Peyer's patch (tissue), 4 donors: ENCODE results near the gene SEM1.
"Not testable (repeated sequence)": the region's sequence is repeated elsewhere in the genome, so short reads cannot be mapped to it uniquely, and the experiment has no call there.

Experiments
- POLR2A ChIP-seq, 2 donors: fragments of 450-650 bp; IDR thresholded peaks; one replicate each; pipeline ENCODE4 v1.5.1; 2017; ENCODE audit warnings: antibody characterized with exemption in 2 of 2, mild to moderate bottlenecking in 2 of 2, moderate library complexity in 2 of 2
- TF ChIP-seq, protein P1 (sequence below), 6 experiments: fragments of 450-650 bp in 4 of 6; fragments of 200-600 bp in 2 of 6; sonication (generic) in 1 of 6; IDR thresholded peaks; one replicate each; pipeline ENCODE4 v1.5.1; 2017 to 2019; ENCODE audit warnings: antibody characterized with exemption in 6 of 6, mild to moderate bottlenecking in 3 of 6, moderate library complexity in 1 of 6

DNA sequence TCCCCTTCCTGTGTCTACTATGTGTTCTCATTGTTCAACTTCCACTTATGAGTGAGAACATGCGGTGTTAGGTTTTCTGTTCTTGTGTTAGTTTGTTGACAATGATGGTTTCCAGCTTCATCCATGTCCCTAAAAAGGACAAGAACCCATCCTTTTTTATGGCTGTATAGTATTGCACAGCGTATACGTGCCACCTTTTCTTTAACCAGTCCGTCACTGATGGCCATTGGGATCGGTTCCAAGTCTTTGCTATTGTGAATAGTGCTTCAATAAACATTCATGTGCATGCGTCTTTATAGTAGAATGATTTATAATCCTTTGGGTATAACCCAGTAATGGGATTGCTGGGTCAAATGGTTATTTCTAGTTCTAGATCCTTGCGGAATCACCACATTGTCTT is 11.2 kb downstream of the SEM1 start:
- TF ChIP-seq POLR2A (IDR thresholded peaks at IDR 0.05): not testable (repeated sequence)
- TF ChIP-seq, protein P1, sequence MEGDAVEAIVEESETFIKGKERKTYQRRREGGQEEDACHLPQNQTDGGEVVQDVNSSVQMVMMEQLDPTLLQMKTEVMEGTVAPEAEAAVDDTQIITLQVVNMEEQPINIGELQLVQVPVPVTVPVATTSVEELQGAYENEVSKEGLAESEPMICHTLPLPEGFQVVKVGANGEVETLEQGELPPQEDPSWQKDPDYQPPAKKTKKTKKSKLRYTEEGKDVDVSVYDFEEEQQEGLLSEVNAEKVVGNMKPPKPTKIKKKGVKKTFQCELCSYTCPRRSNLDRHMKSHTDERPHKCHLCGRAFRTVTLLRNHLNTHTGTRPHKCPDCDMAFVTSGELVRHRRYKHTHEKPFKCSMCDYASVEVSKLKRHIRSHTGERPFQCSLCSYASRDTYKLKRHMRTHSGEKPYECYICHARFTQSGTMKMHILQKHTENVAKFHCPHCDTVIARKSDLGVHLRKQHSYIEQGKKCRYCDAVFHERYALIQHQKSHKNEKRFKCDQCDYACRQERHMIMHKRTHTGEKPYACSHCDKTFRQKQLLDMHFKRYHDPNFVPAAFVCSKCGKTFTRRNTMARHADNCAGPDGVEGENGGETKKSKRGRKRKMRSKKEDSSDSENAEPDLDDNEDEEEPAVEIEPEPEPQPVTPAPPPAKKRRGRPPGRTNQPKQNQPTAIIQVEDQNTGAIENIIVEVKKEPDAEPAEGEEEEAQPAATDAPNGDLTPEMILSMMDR (IDR thresholded peaks at IDR 0.05): not testable (repeated sequence)
